Spleen (tissue), 11 donors: ENCODE data around the gene PDE4B. TPM values are rescaled to one million over a fixed set of nuclear protein-coding genes. Genes with fewer than 3 reads are reported as not detected.

Source experiments
- DNase-seq: peaks from one replicate; pipeline ENCODE4 v3.0.0-alpha.2; 2020
- H3K27ac ChIP-seq, 8 donors: fragments of 200-600 bp; sonication (generic) in 7 of 8; 1 replicate in 4 of 8; 2 replicates in 4 of 8; pipeline versions ENCODE4 v1.5.0 to v1.8.0; 2016 to 2021; ENCODE audit warnings: inconsistent platforms in 4 of 8, mild to moderate bottlenecking in 4 of 8, moderate library complexity in 1 of 8
- H3K27me3 ChIP-seq, 7 donors: fragments of 200-600 bp; sonication (generic) in 6 of 7; replicated peaks in 1 of 7; 1 replicate in 4 of 7; 2 replicates in 3 of 7; pipeline versions ENCODE4 v1.5.0 to v1.8.0; 2016 to 2021; ENCODE audit warnings: inconsistent platforms in 3 of 7, mild to moderate bottlenecking in 1 of 7
- H3K36me3 ChIP-seq, 6 donors: fragments of 200-600 bp; sonication (generic) in 5 of 6; 1 replicate in 4 of 6; 2 replicates in 2 of 6; pipeline versions ENCODE4 v1.5.0 to v1.8.0; 2016 to 2021; ENCODE audit warnings: inconsistent platforms in 2 of 6
- H3K4me1 ChIP-seq, 6 donors: fragments of 200-600 bp; sonication (generic) in 5 of 6; 1 replicate in 3 of 6; 2 replicates in 3 of 6; pipeline versions ENCODE4 v1.5.0 to v1.8.0; 2016 to 2021; ENCODE audit warnings: inconsistent platforms in 3 of 6
- H3K4me3 ChIP-seq, 8 donors: fragments of 200-600 bp; sonication (generic) in 7 of 8; 1 replicate in 4 of 8; 2 replicates in 4 of 8; pipeline versions ENCODE4 v1.5.0 to v1.8.0; 2016 to 2021; ENCODE audit warnings: inconsistent platforms in 4 of 8, mild to moderate bottlenecking in 4 of 8, moderate library complexity in 2 of 8
- H3K9me3 ChIP-seq, 8 donors: fragments of 200-600 bp; sonication (generic) in 7 of 8; 1 replicate in 4 of 8; 2 replicates in 4 of 8; pipeline versions ENCODE4 v1.5.0 to v1.8.0; 2016 to 2021; ENCODE audit warnings: inconsistent platforms in 4 of 8
- CTCF ChIP-seq, 11 experiments: fragments of 200-600 bp in 7 of 11; fragments of 450-650 bp in 4 of 11; sonication (generic) in 4 of 11; IDR thresholded peaks in 8 of 11; conservative IDR thresholded peaks in 3 of 11; 1 replicate in 7 of 11; 2 replicates in 4 of 11; pipeline versions ENCODE4 v1.4.0 to v1.8.0; 2016 to 2021; ENCODE audit warnings: antibody characterized with exemption in 11 of 11, inconsistent platforms in 4 of 11, mild to moderate bottlenecking in 1 of 11
- POLR2A ChIP-seq, 3 donors: fragments of 450-650 bp; IDR thresholded peaks; one replicate each; pipeline ENCODE4 v1.5.1; 2017; ENCODE audit warnings: antibody characterized with exemption in 3 of 3, mild to moderate bottlenecking in 1 of 3
- POLR2AphosphoS5 ChIP-seq, 3 donors: sonication (generic); formaldehyde crosslinking; IDR thresholded peaks; one replicate each; pipeline ENCODE4 v1.5.1; 2017; ENCODE audit warnings: antibody characterized with exemption in 3 of 3
- WGBS, 5 donors: extraction: QIAGEN DNeasy Blood & Tissue Kit in 3 of 5; methylation state at CpG; one replicate each; pipeline versions ENCODE4 v1.1.5 to v1.1.7; 2013 to 2018; 5-methylcytosine and 5-hydroxymethylcytosine counted together
- intact Hi-C: fragments of 100-400 bp; cut with DNase I; formaldehyde crosslinking; loops from one replicate; pipeline ENCODE4 v1.15.0; 2023; ENCODE audit warnings: low total_unique reads
- polyA plus RNA-seq, 3 donors: library from polyadenylated mRNA; stranded (reverse); fragments of 200-250 nt; gene quantifications; one replicate each; pipeline ENCODE4 v1.2.1, GENCODE V29; 2013
- total RNA-seq, 7 donors: library from RNA; depleted of rRNA in 3 of 7; stranded (reverse); fragments of >200 nt in 3 of 7; fragmentation: NEBNext Ultra II Directional in 4 of 7; extraction: Animal tissue kit (Norgen Biotek cat#: 25700) in 4 of 7; gene quantifications; one replicate each; pipeline versions ENCODE4 v1.1.0 to v1.2.1, GENCODE V29; 2016 to 2021
- donor health status: healthy with polysubstance abuse.
- donor health status: DM: no; HTN: no; CAD: no; lungs with moderate emphysema.
- donor health status: DM: no; HTN: no; CAD: no.
- donor health status: Bipolar disorder and iron deficiency.
- donor health status: healthy.
- donor health status: DM: no; HTN: no; CAD: no.
- donor health status: DM: yes; HTN: yes; CAD: no.

PDE4B gene
- total and polyA plus RNA-seq, 10 donors, result 12.6 to 88.2 (median 51.9) TPM

- no peaks in the 10 kb centered on the region for H3K4me1 ChIP-seq
- intact Hi-C loops, result no loop called here
- TF ChIP-seq POLR2A (IDR thresholded peaks at IDR 0.05) (no peak), POLR2AphosphoS5 (IDR thresholded peaks at IDR 0.05) (no peak), CTCF (IDR thresholded peaks at IDR 0.05 in 8 of 11, conservative IDR thresholded peaks at IDR 0.05 in 3 of 11) (no peak)
- no peaks in the 10 kb centered on the region for H3K27me3 ChIP-seq
- H3K27ac ChIP-seq, result no peak overlapping the region
- no peak overlapping the region for H3K4me3 ChIP-seq
- WGBS, 5 donors, result 74 to 97% (median 94%) methylated on average over 1 of the region's 1 CpG
- no peak for DNase-seq
- H3K9me3 ChIP-seq, result no peaks in the 10 kb centered on the region
- H3K36me3 ChIP-seq, result no peaks in the 10 kb centered on the region
These were observed 26.3 kb downstream of the PDE4B start for GRCh38 chr1:65818966-65819365.

GRCh38 chr1:65820983-65821382, 28.3 kb downstream of the PDE4B start:
- Histone ChIP-seq H3K27ac (peak overlapping the region in 3 of 8 donors; percentile 9 to 10 (median 10)), H3K27me3 (no peaks in the 10 kb centered on the region), H3K4me3 (no peak overlapping the region), H3K9me3 (no peaks in the 10 kb centered on the region), H3K4me1 (no peaks in the 10 kb centered on the region), H3K36me3 (no peaks in the 10 kb centered on the region)
- no peak for DNase-seq
- WGBS, 5 donors, result 61 to 86% (median 79%) methylated on average over 1 of the region's 1 CpG
- TF ChIP-seq POLR2AphosphoS5 (IDR thresholded peaks at IDR 0.05), result no peak
- TF ChIP-seq POLR2A (IDR thresholded peaks at IDR 0.05), result no peak
- no peak for TF ChIP-seq CTCF (IDR thresholded peaks at IDR 0.05 in 8 of 11, conservative IDR thresholded peaks at IDR 0.05 in 3 of 11)
- intact Hi-C loops, result no loop called here

- H3K27me3 ChIP-seq, result no peaks in the 10 kb centered on the region
- DNase-seq, result no peak
- H3K27ac ChIP-seq, result peak overlapping the region in 2 of 8 donors; percentile 10
- no peaks in the 10 kb centered on the region for H3K9me3 ChIP-seq
- no peaks in the 10 kb centered on the region for H3K36me3 ChIP-seq
- intact Hi-C loops, result no loop called here
- TF ChIP-seq CTCF (IDR thresholded peaks at IDR 0.05 in 8 of 11, conservative IDR thresholded peaks at IDR 0.05 in 3 of 11) (no peak), POLR2AphosphoS5 (IDR thresholded peaks at IDR 0.05) (no peak), POLR2A (IDR thresholded peaks at IDR 0.05) (no peak)
- no peak overlapping the region for H3K4me3 ChIP-seq
- H3K4me1 ChIP-seq, result no peaks in the 10 kb centered on the region
These were observed 28.7 kb downstream of the PDE4B start for GRCh38 chr1:65821386-65821785.

- TF ChIP-seq POLR2A (IDR thresholded peaks at IDR 0.05), result no peak
- no peak for TF ChIP-seq CTCF (IDR thresholded peaks at IDR 0.05 in 8 of 11, conservative IDR thresholded peaks at IDR 0.05 in 3 of 11)
- no peak for TF ChIP-seq POLR2AphosphoS5 (IDR thresholded peaks at IDR 0.05)
- H3K36me3 ChIP-seq, result no peaks in the 10 kb centered on the region
- no peaks in the 10 kb centered on the region for H3K9me3 ChIP-seq
- H3K4me3 ChIP-seq, result no peak overlapping the region
- no peak overlapping the region for H3K27ac ChIP-seq
- no peak for DNase-seq
- no peaks in the 10 kb centered on the region for H3K4me1 ChIP-seq
- intact Hi-C loops, result no loop called here
- no peaks in the 10 kb centered on the region for H3K27me3 ChIP-seq
These were observed 31.4 kb downstream of the PDE4B start for GRCh38 chr1:65824103-65824502.
